Thyroid gland (tissue), 4 donors: ENCODE measurements around the gene CFAP221.

ENCODE experiments used
- CTCF ChIP-seq, 6 experiments: fragments of 200-600 bp in 3 of 6; fragments of 450-650 bp in 3 of 6; sonication (generic) in 3 of 6; IDR thresholded peaks; one replicate each; pipeline ENCODE4 v1.5.1; 2016 to 2019; ENCODE audit warnings: antibody characterized with exemption in 6 of 6, mild to moderate bottlenecking in 2 of 6, inconsistent platforms in 1 of 6, moderate library complexity in 1 of 6
- POLR2A ChIP-seq, 2 donors: fragments of 450-650 bp; IDR thresholded peaks; one replicate each; pipeline ENCODE4 v1.6.1; 2017; ENCODE audit warnings: antibody characterized with exemption in 2 of 2, mild to moderate bottlenecking in 2 of 2, moderate library complexity in 1 of 2

- TF ChIP-seq CTCF (IDR thresholded peaks at IDR 0.05) (no peak), POLR2A (IDR thresholded peaks at IDR 0.05) (no peak)
These were observed 126.8 kb downstream of the CFAP221 start for GRCh38 chr2:119671016-119671415.
